Stimulated activated CD8-positive, alpha-beta memory T cell treated with anti-CD3 and anti-CD28 coated beads, Interleukin-12 subunit alpha, Interleukin-12 subunit beta, amount 100 ng/mL, for 24 hours (primary cell): ENCODE measurements around the gene ZNF821.
"Not testable (repeated sequence)": the region's sequence is repeated elsewhere in the genome, so short reads cannot be mapped to it uniquely, and the experiment has no call there.

Experiments used
- DNase-seq: peaks from one replicate; pipeline ENCODE4 v3.0.0-alpha.2; 2020; ENCODE audit errors: extremely low read depth

ZNF821 gene, protein sequence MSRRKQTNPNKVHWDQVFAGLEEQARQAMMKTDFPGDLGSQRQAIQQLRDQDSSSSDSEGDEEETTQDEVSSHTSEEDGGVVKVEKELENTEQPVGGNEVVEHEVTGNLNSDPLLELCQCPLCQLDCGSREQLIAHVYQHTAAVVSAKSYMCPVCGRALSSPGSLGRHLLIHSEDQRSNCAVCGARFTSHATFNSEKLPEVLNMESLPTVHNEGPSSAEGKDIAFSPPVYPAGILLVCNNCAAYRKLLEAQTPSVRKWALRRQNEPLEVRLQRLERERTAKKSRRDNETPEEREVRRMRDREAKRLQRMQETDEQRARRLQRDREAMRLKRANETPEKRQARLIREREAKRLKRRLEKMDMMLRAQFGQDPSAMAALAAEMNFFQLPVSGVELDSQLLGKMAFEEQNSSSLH

DNA sequence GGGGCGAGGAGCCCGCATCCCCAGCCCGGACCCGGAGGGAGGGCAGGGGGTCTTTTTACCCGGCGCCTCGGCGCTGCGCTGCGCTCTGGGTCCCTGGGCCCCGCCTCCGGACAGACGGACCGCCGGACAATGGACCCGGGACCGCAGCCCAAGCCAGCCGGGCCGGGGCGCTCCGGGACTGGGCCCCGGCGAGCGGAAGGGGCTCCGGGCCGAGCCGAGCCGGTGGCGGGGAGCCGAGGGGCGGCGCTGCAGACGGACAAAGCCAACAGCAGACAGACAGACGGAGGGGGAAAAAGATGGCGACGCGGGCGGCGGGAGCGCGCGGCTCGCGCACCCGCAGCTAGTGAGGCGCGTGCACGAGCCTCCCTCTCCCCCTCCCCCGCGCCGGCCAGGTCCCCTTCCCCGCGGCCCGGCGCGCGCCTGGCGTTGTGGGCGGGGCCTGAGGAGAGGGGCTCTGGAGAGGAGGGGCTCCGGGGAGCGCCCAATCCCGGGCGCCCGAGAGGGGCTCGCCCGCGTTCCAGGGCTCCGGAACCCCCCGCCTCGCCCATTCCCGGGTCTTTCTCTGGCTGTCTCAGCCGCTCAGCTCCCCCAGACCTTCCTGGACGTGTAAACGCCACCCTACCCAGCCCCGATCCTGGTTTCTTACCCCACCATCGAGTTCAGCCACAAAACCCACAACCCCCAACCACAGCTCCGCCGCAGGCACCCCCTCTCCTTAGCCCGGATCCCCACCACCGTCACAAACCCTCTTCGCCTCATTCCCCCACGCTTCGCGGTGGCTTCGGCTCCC, at the start of gene ZNF821:
ZNF821 (minus strand) TSS at position 334 of the 790 bp plus-strand sequence. CDS start 4,236 bp downstream, outside the sequence.
- DNase-seq, result peak; percentile 46

DNA sequence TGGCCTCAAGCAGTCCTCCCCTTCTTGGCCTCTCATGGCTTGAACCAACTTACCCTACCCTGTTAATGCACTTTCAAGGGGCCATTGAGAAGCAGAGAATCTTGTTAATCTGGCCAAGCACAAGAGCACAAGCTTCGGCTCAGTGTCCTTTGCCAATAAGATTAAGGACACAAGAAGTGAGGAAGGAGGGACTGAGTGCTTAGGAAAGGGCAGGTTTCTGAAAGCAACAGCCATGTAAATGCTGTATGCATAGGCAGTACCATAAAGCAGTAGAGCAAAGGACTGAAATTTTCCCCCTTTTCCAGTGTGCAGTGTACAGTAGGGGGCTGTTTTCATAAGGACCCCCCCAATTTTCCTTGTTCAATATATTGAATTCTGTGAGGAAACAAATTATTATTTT, 49.0 kb upstream of the ZNF821 start:
- no peak for DNase-seq

DNA sequence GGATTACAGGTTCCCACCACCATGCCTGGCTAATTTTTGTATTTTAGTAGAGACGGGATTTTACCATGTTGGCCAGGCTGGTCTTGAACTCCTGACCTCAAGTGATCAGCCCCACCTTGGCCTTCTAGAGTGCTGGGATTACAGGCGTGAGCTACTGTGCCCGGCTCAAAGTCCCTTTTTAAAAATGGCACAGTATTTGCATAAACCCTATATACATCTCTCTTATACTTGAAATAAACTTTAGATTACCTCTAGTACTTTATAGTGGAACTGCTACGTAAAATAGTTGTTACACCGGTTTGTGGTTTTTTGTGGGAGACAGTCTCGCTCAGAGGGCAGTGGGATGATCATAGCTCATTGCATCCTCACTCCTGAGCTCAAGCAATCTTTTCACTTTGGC, 47.6 kb upstream of the ZNF821 start:
- DNase-seq, result no peak

DNA sequence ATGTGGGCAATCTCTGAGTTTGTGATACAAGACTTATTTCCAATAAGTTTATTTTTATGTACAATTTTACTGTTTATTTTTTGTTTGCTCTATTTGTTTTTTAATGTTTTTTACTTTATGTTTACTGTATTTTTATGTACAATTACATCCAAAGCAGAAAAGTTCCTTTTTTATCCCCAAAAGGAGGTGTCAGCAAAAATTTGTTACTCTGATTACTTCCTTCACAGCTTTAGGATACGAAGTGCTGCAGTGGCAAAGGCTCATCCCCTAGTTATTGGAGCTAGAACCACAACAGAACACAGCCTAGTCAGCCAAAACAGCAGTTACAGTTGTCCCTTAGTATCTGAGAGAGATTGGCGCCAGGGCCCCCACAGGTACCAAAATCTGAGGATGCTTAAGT, 47.0 kb upstream of the ZNF821 start:
- no peak for DNase-seq

DNA sequence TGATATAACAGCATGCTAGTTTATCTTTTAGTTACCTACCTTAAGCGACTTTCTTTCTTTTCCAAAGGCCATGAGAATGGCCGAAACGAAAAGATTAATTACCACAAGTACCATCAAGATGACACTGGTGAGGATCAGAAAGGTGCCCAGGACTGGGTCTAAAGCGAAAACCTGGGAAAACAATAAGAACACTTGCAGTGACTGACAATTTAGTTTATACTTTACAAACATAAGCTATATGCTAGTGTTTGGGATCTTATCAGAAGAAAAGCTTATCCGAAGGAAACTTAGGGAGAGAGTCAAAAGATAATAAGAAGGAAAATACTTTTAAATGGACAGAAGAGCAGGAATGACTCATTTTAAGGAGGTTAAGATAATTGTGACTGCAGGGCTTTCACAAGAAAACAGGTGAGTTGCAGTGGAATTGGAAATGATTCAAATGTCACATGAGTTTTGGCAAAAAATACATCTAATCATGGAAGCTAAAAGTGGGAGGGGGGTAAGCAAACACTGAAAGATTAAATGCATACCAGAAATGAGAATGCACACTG, 46.1 kb upstream of the ZNF821 start:
- DNase-seq, result no peak

DNA sequence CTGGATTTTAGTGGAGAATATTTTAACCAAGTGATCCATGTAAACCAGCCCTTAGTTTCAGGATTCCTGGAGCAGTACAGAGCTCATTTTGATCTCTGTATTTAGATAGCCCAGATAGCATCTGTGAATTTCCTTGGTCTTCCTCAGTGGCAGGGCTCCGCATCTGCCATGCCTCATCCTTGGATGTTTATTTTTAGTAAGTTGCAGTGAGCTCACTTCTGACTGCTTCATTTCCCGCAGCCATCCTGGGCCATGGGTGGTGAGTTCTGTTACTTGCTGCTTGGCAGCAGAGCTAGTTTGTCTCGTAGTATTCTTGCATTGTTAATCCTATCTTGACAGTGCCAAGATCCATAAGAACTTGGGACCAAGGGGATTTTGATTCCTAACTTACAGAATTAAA, 45.1 kb upstream of the ZNF821 start:
- no peak for DNase-seq

DNA sequence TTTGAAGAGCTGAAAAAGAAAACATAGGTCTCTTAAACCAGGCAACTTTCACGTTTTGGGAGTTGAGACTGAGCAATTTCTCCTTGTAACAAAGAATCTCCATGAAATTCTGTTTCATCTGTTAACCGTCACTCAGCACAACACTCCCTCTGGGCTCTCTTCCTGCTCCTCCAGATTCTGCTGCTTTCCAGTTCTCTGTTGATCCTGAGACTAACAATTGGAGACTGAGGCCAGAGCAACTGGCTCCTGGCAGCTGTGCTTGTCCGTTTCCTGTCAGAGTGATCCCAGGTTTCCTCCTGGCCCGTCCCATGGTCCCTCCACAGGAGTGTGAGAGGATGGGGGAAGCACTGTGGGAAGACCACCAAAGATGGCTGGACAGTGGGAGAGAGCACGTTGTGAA, 43.8 kb upstream of the ZNF821 start:
- DNase-seq, result no peak

DNA sequence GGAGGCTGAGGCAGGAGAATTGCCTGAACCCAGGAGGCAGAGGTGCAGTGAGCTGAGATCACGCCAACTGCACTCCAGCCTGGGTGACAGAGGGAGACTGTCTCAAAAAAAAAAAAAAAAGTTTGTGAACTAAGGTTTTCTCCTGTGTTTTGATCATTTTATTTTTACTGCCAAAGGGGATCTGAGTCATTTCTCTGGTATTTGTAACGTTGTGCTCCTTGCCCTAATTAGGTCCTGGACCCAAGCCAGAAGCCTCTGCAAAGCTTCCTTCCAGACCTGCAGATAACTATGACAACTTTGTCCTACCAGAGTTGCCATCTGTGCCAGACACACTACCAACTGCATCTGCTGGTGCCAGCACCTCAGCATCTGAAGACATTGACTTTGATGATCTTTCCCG, 43.4 kb upstream of the ZNF821 start:
- no peak for DNase-seq

DNA sequence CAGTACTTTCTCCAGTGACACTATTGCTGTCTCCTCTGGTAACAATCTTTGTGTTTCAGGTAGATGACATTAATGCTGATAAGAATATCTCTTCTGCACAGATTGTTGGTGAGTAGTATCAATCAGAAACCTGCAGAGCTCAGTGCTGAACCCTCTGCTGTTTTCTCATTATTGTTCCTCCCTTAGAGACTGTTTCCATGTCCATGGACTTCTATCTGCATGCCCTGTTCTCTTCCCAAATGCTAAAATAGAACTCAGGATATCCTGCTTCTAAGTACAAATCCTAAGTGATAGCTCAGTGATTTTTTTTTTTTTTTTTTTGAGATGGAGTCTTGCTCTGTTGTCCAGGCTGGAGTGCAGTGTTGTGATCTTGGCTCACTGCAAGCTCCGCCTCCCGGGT, 40.7 kb upstream of the ZNF821 start:
- no peak for DNase-seq

DNA sequence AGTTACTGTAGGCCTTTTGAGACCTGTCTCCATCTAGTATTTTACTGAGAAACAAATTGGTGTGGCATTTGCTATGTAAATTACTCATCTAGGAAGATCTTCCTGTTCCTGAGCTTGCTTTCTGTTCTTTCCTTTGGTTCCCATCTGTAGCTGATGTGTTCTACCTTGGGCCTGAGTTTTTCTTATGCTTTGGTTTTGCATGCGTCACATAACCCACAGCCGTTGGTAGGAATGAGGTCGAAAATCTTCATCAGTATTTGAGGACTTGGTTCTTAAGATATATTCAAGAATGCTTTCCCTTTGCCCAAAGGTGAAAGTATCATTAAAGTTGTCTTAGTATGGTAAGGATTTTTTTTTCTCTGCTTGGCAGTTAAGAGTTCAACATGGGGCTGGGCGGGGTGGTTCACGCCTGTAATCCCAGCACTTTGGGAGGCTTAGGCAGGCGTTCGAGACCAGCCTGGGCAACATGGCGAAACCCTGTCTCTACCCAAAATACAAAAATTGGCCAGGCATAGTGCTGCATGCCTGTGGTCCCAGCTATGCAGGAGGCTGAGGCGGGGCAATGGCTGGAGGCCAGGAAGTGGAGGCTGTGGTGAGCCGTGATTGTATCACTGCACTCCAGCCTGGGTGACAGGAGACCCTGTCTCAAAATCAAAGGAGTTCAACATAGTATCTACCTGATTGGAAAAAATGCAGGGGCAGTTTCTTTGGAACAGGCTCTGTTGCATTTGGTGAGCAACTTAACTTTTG, 40.1 kb upstream of the ZNF821 start:
- DNase-seq, result no peak

DNA sequence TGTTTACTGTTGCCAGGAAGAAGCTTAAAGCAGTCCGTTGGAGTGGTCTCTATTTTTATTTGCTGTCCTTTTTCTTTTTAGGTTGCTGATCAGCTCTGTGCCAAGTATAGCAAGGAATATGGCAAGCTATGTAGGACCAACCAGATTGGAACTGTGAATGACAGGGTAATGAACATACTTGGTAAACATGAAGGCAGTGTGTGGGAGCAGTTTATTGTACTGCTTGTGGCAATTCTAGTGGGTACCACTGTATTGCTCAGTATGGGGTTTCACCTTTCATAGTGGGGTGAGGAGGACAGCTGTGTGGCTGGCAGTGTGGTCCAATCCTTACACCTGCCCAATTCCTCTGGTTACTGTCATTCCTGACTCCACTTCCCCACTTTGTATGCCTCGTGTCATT, 36.7 kb upstream of the ZNF821 start:
- DNase-seq, result no peak

DNA sequence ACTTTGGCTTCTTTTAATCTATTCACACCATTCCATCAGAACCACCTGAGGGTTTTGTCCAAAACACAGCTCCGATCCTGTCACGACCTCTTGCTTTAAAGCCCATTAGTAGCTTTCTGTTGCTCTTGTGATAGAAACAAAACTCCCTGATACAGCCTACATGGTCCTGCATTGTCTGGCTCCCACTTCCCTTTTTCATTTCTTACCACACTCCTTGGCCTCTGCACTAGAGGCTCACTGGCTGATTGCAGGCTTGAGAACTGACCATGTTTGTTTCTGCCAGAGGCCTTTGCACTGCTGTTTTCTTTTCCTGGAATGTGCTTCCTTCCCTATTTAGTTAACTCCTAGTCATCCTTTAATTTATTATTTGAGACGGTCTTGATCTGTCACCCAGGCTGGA, 35.1 kb upstream of the ZNF821 start:
- no peak for DNase-seq

DNA sequence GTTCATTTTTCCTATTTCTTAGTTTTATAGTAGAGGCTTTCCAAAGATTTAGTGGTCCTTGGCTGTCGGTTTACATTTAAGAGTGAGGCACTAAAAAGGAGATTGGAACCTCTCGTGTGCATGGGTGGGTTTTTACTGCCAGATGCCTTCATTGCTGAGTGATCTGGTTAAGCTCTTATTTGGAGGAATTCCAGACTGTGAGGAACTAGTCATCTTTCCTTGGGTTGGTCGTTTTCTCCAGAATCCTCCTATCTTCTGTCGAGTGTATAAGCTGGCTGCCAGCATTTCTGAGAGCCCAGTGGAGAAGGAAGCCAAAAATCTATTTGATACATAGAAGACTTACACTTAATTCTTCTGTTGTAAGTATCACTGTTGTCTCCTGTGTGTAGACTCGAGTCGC, 33.9 kb upstream of the ZNF821 start:
- DNase-seq, result no peak

DNA sequence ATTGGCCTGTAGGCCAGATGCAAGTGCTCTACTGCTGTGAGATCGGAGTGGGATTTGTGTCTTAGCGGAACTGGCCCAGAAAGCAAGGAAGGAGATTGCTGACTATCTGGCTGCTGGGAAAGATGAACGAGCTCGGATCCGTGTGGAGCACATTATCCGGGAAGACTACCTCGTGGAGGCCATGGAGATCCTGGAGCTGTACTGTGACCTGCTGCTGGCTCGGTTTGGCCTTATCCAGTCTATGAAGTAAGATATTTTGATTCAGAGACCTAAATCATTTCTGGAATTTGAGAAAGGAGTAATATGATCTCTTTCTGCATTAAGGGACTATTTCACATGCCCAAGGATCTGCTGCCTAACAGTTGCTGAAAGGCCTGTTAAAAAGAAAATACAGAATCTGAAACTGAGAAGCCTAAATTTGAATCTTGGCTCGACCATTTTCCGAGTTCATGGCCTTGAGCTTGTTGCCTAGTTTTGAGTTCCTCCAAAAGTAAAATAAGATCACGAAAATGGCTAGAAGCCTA, 32.5 kb upstream of the ZNF821 start:
- DNase-seq, result no peak

DNA sequence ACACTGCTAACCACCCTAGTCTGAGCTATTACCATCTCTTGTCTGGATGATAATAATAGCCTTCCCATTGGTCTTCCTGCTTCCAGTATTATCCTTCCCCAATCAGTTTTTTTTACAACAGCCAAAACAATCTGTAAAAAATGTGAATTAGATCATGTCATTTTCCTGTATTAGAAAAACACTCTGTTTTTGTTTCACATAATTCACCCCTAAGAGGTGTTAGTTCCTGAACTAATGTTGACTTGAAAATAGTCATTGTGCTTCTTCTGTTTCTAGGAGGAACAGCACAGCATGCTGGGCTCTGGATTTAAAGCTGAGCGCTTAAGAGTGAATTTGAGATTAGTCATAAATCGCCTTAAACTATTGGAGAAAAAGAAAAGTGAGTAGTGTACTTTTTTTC, 31.4 kb upstream of the ZNF821 start:
- DNase-seq, result no peak

DNA sequence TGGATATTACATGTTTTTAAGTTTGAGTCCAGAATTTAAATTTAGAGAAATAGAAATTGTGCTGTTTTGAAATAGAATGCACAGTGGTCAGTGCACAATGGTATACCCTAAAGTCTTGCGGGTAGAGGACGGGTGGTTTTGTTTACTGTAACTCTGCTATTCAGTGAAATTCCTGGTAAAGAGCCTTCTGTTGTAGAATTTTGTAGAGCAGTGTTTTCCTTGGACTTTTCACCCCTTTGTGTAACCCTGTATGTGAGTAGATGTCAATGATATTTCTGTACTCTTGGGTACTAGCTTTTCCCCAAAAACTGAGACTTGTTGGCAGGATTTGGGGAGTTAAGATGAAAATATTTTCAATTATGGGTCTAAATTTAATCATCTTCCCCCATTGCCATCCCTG, 30.8 kb upstream of the ZNF821 start:
- no peak for DNase-seq

DNA sequence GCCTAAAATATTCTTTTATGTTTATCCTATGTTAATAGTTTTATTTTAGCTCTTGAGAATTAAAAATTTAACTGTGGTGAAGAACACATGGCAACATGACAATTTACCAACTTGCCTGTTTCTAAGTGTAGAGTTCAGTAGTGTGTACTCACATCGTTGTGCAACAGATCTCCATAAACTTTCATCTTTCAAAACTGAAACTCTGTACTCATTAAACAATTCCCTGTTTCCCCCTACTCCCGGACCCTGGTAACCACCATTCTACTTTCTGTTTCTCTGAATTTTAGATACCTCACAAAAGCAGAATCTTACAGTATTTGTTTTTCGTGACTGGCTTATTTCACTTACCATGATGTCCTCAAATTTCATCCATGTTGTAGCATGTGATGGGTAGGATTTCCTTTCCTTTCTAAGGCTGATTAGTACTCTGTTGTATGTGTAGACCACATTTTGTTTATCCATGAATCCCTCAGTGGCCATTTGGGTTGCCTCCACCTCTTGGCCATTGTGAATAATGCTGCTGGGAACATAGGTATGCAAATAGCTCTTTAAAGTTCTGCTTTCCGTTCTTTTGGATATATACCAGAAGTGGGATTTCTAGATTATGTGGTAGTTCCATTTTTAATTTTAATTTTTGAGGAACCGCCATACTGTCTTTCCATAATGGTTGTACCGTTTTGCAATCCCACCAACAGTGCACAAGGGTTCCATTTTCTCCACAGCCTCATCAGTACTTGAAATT, 28.7 kb upstream of the ZNF821 start:
- DNase-seq, result no peak

DNA sequence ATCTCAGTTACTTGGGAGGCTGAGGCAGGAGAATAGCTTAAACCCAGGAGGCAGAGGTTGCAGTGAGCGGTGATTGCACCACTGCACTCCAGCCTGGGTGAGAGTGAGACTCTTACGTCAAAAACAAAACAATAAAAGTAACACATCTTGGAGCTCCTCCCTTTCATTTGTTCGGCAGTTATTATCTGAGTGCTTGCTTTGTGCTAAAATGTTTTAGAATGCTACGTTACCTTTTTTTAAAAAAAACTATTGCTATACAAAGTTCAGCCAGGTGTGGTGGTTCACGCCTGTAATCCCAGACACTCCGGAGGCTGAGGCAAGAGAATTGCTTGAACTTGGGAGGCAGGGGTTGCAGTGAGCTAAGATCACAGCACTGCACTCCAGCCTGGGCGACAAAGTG, 27.1 kb upstream of the ZNF821 start:
- DNase-seq, result no peak

DNA sequence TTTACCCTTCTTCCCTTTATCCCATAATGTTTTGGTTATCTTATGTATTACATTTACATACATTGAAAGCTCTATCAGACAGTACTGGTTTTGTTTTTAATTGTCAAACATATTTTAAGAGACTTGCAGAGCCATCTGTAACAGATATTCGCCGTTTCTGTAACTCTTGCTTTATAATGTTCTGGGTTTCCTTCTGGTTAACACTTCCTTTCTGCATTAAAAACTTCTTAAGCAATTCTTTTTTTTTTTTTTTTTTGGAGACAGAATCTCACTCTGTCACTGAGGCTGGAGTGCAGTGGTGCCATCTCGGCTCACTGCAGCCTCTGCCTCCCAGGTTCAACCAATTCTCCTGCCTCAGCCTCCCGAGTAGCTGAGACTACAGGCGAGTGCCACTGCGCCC, 21.8 kb upstream of the ZNF821 start:
- not testable (repeated sequence) for DNase-seq

DNA sequence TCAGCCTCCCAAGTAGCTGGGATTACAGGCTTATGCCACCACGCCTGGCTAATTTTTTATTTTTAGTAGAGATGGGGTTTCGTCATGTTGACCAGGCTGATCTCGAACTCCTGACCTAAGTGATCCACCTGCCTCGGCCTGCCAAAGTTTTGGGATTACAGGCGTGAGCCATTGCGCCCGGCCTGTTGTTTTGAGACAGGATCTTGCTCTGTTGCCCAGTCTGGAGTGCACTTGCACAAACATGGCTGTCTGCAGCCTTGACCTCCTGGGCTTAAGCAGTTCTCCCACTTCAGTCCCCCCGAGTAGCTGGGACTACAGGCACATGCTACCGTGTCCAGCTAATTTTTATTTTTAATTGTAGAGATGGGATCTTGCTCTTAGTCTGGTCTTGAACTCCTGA, 20.3 kb upstream of the ZNF821 start:
- DNase-seq, result no peak

DNA sequence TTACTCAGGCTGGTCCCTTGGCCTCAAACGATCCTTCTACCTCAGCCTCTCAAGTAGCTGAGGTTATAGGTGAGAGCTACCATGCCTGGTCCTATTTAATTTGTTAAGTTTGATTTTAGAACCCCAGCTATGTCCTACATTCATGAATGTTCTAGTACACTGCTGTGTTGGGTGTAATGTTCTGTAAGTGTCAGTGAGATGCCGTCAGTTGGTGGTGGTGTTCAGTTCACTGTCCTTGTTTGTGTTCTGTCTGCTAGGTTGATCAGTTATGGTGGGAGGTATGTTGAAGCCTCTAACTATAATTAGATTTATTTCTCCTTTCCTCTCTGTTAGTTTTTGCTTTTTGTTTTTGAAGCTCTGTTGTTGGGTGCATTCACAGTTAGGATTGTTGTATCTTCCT, 19.6 kb upstream of the ZNF821 start:
- no peak for DNase-seq
